HG03439 (cell line): ENCODE measurements around the gene EPHA8.

ENCODE experiments used
- ATAC-seq: cut with Tn5 transposase; IDR thresholded peaks from one replicate; pipeline ENCODE4 v1.9.1; 2021; ENCODE audit warnings: mild to moderate bottlenecking, moderate library complexity; ENCODE audit not compliant: unreplicated experiment

The EPHA8 gene

GRCh38 chr1:22612671-22613571 is 49.6 kb downstream of the EPHA8 start:
- ATAC-seq: no peak

DNA sequence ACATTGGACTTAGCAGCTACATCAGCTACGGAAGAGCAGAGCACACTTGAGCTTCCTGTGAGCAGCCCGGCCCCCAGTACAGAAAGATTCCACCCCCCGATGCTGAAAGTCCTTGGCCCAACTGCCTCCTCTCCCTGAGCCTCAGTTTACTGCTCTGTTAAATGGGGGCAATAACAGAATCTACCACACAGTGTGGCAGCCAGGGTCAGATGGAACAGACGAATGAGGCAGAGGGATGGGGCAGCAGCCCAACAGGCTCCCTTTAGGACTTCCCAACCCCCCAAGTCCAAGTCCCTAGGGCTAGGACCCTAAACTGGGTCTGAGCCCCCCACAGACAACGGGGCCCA is 50.3 kb downstream of the EPHA8 start:
- ATAC-seq: no peak

GRCh38 chr1:22613951-22614350 is 50.7 kb downstream of the EPHA8 start:
- ATAC-seq: no peak

- ATAC-seq: no peak
These were observed 52.6 kb downstream of the EPHA8 start for GRCh38 chr1:22615886-22616285.

- no peak for ATAC-seq
These were observed 53.3 kb downstream of the EPHA8 start for GRCh38 chr1:22616571-22616970.

GRCh38 chr1:22618056-22618455 is 54.8 kb downstream of the EPHA8 start:
- no peak for ATAC-seq

- ATAC-seq: no peak
These were observed 56.0 kb downstream of the EPHA8 start for GRCh38 chr1:22619252-22619651.

DNA sequence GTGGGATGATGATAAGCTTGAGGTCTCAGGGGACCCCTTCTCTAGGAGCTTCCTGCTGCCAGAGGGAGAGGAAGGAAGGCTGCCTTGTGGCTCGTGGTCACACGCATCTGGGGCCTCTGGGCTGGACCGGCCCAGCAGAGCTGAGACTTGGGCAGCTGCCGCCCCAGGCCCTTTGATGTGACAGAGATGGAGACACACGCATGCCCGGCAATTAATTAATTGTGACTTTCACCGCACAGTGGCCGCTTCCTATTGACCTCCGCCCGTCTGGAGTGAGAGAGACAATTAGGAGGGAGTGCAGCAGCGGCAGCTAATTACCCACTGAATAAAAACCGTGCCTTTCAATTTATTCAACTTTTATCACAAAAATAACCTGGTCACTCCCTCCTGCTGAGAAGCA is 56.5 kb downstream of the EPHA8 start:
- ATAC-seq: no peak

DNA sequence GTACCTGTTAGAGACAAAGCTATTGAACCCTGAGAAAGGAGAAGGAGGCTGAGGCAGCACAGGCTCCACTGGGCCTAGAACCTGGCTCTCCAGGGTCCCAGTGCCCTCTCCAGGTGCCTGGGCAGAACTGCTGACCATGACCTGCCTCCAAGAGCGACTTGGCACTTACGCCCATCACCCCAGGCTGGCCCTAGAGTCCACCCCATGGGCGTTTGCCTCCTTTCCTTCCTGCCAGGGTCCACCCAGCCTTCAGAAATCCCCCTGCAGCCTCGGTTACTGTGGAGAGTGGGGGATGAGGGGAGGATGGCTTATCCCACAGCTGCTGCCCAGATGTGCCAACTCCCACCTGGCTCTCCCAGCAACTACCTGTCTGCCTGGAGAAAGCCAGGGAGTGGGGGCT is 58.5 kb downstream of the EPHA8 start:
- no peak for ATAC-seq

GRCh38 chr1:22625262-22625925 is 62.1 kb downstream of the EPHA8 start:
- ATAC-seq: no peak

DNA sequence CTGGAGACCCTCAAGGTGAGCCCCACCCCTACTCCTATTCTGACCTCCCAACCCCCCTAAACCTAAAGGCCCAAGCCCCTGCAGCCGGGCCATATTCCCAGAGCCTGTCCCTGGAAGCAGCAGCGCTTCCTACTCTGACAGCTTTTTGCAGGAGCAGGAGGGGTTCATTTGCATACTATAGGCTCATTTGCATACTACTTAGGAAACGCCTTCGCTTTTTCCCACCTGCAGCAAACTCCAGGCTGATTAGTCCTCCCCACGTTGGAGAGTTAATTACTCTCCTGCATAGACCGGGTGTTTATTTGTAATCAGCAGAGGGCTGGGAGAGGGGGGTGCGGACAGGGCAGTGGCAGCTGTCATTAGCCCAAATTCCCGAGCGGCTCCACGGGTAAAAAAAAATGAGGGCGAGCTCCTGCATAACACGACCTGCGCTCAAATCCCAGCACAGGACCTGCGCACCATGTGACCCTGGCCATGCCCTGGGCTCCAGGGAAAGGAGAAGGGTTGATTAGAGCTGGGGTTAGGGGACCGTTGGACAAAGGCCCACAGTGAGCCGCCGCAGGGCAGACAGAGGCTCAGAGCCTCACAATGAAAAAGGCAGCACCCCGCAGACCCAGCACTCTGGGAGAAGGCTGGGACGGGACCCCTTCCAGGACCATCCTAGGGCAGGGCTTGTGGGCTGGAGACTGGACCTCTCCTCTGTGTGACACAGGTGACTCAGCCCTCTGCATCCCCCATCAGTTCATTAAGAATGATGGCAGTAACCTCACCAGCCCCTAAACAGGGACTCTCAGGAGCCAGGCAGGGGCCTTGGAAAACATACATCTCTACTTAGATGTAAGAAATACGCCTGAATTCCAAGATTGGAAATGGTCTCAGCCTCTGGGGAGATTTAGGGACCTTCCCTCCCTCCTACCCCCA is 63.2 kb downstream of the EPHA8 start:
- no peak for ATAC-seq

- no peak for ATAC-seq
These were observed 64.0 kb downstream of the EPHA8 start for GRCh38 chr1:22627331-22627730.

DNA sequence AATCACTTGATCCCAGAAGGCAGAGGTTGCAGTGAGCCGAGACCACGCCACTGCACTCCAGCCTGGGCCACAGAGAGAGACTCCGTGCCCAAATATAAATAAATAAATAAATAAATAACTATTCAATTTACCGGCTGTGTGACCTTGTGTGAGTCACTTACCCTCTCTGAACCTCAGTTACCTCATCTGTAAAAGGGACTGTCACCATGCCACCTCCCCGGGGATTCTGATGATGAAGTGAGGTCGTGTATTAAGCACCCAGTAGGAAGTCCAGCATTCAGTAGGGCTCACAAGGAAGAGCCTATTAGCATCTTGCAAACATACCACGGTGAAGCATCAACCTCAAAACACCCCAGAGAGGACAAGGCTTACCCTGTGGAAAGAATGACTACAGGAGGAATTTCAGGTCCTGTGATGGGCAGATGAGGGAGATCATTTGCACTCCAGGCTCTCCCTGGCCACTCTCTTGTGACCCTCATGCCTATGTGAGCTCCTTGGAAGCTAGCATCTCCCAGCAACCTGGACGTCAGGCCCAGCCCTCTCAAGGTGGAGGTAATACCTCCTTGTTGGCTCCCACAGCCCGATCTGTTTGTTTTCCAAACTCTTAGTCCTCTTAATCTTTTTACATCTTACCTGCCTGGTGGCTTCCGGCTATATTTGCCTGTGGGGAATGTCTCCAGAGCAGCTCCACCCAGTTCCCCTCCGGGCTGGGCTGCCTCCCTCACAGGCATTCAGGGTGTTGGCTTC is 65.6 kb downstream of the EPHA8 start:
- no peak for ATAC-seq

- ATAC-seq: no peak
These were observed 66.6 kb downstream of the EPHA8 start for GRCh38 chr1:22629886-22630285.

GRCh38 chr1:22633697-22634463 is 70.6 kb downstream of the EPHA8 start:
- ATAC-seq: no peak

- ATAC-seq: no peak
These were observed 72.1 kb downstream of the EPHA8 start for GRCh38 chr1:22635436-22635835.

- no peak for ATAC-seq
These were observed 73.1 kb downstream of the EPHA8 start, which contains the start of gene C1QA for GRCh38 chr1:22636353-22636752. Gene C1QA (plus strand): TSS chr1:22636628. CDS start chr1:22637617, 989 bp downstream.

- ATAC-seq: no peak
These were observed 73.6 kb downstream of the EPHA8 start for GRCh38 chr1:22636927-22637326.

GRCh38 chr1:22637907-22638445 is 74.7 kb downstream of the EPHA8 start:
- no peak for ATAC-seq
